HepG2 (cell line): ENCODE data around the gene REPIN1. TPM values are rescaled to one million over a fixed set of nuclear protein-coding genes. Genes with fewer than 3 reads are reported as not detected.

Experiments used
- ATRX ChIP-seq: sonication (generic); formaldehyde crosslinking; IDR thresholded peaks from 2 replicates; pipeline ENCODE4 v1.4.0; 2020; ENCODE audit warnings: missing genetic modification reagents, borderline replicate concordance
- FOXP1 ChIP-seq, 2 experiments: fragments of 450-650 bp in 1 of 2; IDR thresholded peaks; 2 replicates each; pipeline ENCODE4 v1.6.1; 2017 to 2018; ENCODE audit warnings: antibody characterized with exemption in 1 of 2
- GABPB1 ChIP-seq: IDR thresholded peaks from 2 replicates; pipeline ENCODE4 v1.6.1; 2016; ENCODE audit warnings: mild to moderate bottlenecking, missing genetic modification reagents, moderate library complexity, missing compliant biosample characterization
- PCBP2 ChIP-seq: fragments of 200-400 bp; formaldehyde crosslinking; optimal IDR thresholded peaks from 2 replicates; pipeline ENCODE3; 2018; ENCODE audit warnings: low read length, low read depth; ENCODE audit not compliant: poor library complexity, severe bottlenecking
- RAD51 ChIP-seq: fragments of 450-650 bp; IDR thresholded peaks from 2 replicates; pipeline ENCODE4 v1.6.1; 2016; ENCODE audit warnings: borderline replicate concordance
- SMAD1 ChIP-seq: sonication (generic); formaldehyde crosslinking; IDR thresholded peaks from 2 replicates; pipeline ENCODE4 v1.4.0; 2020; ENCODE audit warnings: missing genetic modification reagents, low read depth, mild to moderate bottlenecking, borderline replicate concordance
- TCF7 ChIP-seq: sonication (generic); IDR thresholded peaks from 2 replicates; pipeline ENCODE4 v1.6.1; 2016; ENCODE audit warnings: antibody characterized with exemption, low read depth
- TOE1 ChIP-seq: sonication (generic); formaldehyde crosslinking; IDR thresholded peaks from 2 replicates; pipeline ENCODE4 v1.4.0; 2020; ENCODE audit warnings: mild to moderate bottlenecking, missing genetic modification reagents
- ZNF180 ChIP-seq: sonication (generic); formaldehyde crosslinking; IDR thresholded peaks from 2 replicates; pipeline ENCODE4 v1.4.0; 2020; ENCODE audit warnings: low read depth, missing genetic modification reagents, borderline replicate concordance
- ZNF451 ChIP-seq: sonication (generic); formaldehyde crosslinking; IDR thresholded peaks from 2 replicates; pipeline ENCODE4 v1.5.0; 2020; ENCODE audit warnings: mild to moderate bottlenecking, missing genetic modification reagents
- ZNF674 ChIP-seq: sonication (generic); formaldehyde crosslinking; IDR thresholded peaks from 2 replicates; pipeline ENCODE4 v1.5.0; 2020; ENCODE audit warnings: low read depth, mild to moderate bottlenecking, missing genetic modification reagents
- ZNF678 ChIP-seq: sonication (generic); formaldehyde crosslinking; IDR thresholded peaks from 2 replicates; pipeline ENCODE4 v1.4.0; 2020; ENCODE audit warnings: mild to moderate bottlenecking, missing genetic modification reagents
- ZNF724P ChIP-seq: sonication (generic); formaldehyde crosslinking; IDR thresholded peaks from 2 replicates; pipeline ENCODE4 v1.8.0; 2022; ENCODE audit warnings: missing genetic modification reagents, borderline replicate concordance
- polyA plus RNA-seq, 8 experiments: library from polyadenylated mRNA; depleted of rRNA in 3 of 8; stranded (reverse) in 7 of 8; unstranded in 1 of 8; fragments of >200 nt; fragmentation: Illumina TruSeq in 4 of 8; extraction: Trizol in 4 of 8; gene quantifications; 2 replicates each; pipeline versions ENCODE4 v1.2.1 to v1.2.3, GENCODE V29; 2011 to 2016; ENCODE audit warnings: low read depth in 4 of 8, missing spikeins in 1 of 8, mixed read lengths in 1 of 8; ENCODE audit not compliant: insufficient read depth in 1 of 8
- total RNA-seq, 5 experiments: library from RNA; depleted of rRNA; stranded (reverse); fragments of >200 nt; fragmentation: Illumina TruSeq; extraction: Trizol; gene quantifications; 2 replicates each; pipeline ENCODE4 v1.2.3, GENCODE V29; 2016; ENCODE audit warnings: low read depth in 1 of 5
- TF ChIP-seq, protein P1 (sequence below), 2 experiments: sonication (generic) in 1 of 2; formaldehyde crosslinking in 1 of 2; IDR thresholded peaks; 2 replicates each; pipeline versions ENCODE4 v1.6.1 to v1.9.0; 2014 to 2022; ENCODE audit warnings: antibody characterized with exemption in 1 of 2, borderline replicate concordance in 1 of 2, inconsistent platforms in 1 of 2, low read depth in 1 of 2, missing genetic modification reagents in 1 of 2
- TF ChIP-seq, protein P2 (sequence below): IDR thresholded peaks from 2 replicates; pipeline ENCODE4 v1.6.1; 2016; ENCODE audit warnings: low read depth

The REPIN1 gene
- total and polyA plus RNA-seq, 2 of the 13 experiments (the other 11 are each of a cell fraction or from before 2014, with no cell fraction given), result 69.9 to 108 TPM

DNA sequence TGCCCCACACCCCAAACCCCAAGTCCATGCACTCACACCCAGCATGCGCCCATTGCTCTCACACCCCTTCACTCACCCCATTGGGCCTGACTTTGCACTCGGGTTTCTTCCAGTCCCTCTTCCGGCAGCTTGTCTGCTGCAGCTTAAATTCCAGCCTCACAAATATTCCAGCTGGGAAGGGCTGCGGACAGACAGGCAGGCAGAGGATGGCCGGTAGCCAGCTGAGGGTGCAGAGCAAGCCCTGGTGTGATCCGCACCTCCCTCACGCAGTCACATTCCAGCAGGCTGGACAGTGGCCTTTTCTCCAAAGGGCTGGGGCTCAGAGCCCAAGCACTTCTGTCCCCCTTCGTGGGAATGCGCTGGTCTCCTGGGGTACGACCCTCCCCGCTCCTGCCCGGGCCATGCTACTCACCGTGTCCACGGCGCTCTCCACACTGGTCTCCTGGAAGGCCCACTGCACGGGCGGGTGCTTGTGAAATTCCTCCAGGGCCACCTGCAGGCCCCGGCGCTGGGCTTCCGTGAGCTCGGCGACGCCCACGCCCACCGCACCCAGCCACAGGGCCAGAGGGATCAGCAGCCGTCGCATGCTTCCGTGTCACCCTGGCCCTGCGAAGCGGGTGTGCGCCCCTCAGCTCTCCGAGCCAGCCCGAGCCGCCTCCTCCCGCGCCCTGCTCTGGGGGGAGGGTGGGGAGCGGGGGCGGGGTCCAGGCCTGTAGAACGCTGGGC, 28.4 kb upstream of the REPIN1 start (continued):
- TF ChIP-seq, protein P1, sequence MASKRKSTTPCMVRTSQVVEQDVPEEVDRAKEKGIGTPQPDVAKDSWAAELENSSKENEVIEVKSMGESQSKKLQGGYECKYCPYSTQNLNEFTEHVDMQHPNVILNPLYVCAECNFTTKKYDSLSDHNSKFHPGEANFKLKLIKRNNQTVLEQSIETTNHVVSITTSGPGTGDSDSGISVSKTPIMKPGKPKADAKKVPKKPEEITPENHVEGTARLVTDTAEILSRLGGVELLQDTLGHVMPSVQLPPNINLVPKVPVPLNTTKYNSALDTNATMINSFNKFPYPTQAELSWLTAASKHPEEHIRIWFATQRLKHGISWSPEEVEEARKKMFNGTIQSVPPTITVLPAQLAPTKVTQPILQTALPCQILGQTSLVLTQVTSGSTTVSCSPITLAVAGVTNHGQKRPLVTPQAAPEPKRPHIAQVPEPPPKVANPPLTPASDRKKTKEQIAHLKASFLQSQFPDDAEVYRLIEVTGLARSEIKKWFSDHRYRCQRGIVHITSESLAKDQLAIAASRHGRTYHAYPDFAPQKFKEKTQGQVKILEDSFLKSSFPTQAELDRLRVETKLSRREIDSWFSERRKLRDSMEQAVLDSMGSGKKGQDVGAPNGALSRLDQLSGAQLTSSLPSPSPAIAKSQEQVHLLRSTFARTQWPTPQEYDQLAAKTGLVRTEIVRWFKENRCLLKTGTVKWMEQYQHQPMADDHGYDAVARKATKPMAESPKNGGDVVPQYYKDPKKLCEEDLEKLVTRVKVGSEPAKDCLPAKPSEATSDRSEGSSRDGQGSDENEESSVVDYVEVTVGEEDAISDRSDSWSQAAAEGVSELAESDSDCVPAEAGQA (IDR thresholded peaks at IDR 0.05; ENCODE audit: low read depth), result no peak
- TF ChIP-seq, protein P1 (CRISPR knock-in tag; IDR thresholded peaks at IDR 0.05; ENCODE audit: borderline replicate concordance), result no peak
- TF ChIP-seq ATRX (CRISPR knock-in tag) (no peak), PCBP2 (no peak), ZNF674 (CRISPR knock-in tag) (no peak), SMAD1 (CRISPR knock-in tag) (0 out of 2 replicates have a peak, but pooled peaks have one; percentile 56), ZNF724P (CRISPR knock-in tag) (no peak), ZNF180 (CRISPR knock-in tag) (no peak), ZNF678 (CRISPR knock-in tag) (no peak; the same call in 1 of the 2 replicates), GABPB1 (peak; percentile 64; the same call in 1 of the 2 replicates), RAD51 (no peak), TCF7 (no peak), TOE1 (CRISPR knock-in tag) (no peak), FOXP1 (IDR thresholded peaks at IDR 0.05) (no peak), FOXP1 (CRISPR knock-in tag; IDR thresholded peaks at IDR 0.05) (no peak), ZNF451 (CRISPR knock-in tag) (no peak)
- TF ChIP-seq, protein P2, sequence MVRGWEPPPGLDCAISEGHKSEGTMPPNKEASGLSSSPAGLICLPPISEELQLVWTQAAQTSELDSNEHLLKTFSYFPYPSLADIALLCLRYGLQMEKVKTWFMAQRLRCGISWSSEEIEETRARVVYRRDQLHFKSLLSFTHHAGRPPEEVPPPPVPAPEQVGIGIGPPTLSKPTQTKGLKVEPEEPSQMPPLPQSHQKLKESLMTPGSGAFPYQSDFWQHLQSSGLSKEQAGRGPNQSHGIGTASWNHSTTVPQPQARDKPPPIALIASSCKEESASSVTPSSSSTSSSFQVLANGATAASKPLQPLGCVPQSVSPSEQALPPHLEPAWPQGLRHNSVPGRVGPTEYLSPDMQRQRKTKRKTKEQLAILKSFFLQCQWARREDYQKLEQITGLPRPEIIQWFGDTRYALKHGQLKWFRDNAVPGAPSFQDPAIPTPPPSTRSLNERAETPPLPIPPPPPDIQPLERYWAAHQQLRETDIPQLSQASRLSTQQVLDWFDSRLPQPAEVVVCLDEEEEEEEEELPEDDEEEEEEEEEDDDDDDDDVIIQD (CRISPR knock-in tag), result no peak
